Activated CD4-positive, alpha-beta T cell treated with anti-CD3 and anti-CD28 coated beads for 24 hours (primary cell): ENCODE measurements around the gene HSD17B2.

ENCODE experiments used
- DNase-seq, 2 donors: peaks; one replicate each; pipeline ENCODE4 v3.0.0-alpha.2; 2020; ENCODE audit warnings: low read depth in 2 of 2

The HSD17B2 gene

GRCh38 chr16:82047787-82048186 is 12.7 kb downstream of the HSD17B2 start:
- no peak for DNase-seq

- DNase-seq, result no peak
These were observed 14.4 kb downstream of the HSD17B2 start for GRCh38 chr16:82049484-82049883.

GRCh38 chr16:82050506-82050905 is 15.5 kb downstream of the HSD17B2 start:
- no peak for DNase-seq

- DNase-seq, result no peak
These were observed 15.9 kb downstream of the HSD17B2 start for GRCh38 chr16:82050909-82051357.

DNA sequence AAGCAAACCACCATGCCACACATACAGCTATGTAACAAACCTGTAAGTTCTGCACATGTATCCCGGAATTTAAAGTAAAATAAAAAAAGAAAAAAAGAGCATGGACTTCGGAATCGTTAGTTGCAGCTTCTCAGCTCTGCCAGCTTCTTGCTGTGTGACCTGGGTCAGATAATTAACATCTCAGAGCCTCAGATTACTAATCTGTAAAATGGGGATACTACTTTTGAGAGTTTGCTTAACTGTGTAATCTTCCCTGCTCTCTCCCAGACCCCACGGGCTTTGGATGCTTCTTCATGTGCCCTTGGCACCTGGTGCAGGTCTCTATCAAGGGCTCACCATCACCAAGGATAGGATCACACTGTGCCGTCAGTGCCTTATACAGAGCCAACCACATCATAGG is 16.6 kb downstream of the HSD17B2 start:
- DNase-seq, result no peak

GRCh38 chr16:82055117-82055516 is 20.1 kb downstream of the HSD17B2 start:
- DNase-seq, result no peak

GRCh38 chr16:82055728-82056549 is 20.9 kb downstream of the HSD17B2 start:
- no peak for DNase-seq

- DNase-seq, result no peak
These were observed 21.5 kb downstream of the HSD17B2 start for GRCh38 chr16:82056550-82056896.

GRCh38 chr16:82059161-82059982 is 24.3 kb downstream of the HSD17B2 start:
- no peak for DNase-seq

DNA sequence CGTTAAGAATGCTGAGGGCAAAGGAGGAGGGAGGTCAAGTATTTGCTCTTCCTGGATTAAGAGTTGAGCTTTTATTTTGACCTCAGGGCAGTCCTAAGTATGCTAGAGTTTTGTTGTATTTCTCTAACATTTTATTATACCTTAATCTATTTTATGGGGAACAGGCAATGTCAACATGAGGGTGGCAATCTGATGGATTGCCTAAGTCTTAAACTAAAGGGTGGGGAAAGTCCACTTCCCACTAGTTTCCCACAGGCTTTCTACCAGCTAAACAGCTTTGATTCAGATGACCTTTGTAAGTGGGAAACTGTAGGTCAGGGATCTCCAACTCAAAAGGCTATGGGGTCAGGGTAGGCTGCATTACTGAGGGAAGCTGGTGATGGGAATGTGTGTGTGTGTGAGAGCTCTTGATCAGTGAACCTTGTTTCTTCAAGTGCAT is 24.9 kb downstream of the HSD17B2 start:
- no peak for DNase-seq

DNA sequence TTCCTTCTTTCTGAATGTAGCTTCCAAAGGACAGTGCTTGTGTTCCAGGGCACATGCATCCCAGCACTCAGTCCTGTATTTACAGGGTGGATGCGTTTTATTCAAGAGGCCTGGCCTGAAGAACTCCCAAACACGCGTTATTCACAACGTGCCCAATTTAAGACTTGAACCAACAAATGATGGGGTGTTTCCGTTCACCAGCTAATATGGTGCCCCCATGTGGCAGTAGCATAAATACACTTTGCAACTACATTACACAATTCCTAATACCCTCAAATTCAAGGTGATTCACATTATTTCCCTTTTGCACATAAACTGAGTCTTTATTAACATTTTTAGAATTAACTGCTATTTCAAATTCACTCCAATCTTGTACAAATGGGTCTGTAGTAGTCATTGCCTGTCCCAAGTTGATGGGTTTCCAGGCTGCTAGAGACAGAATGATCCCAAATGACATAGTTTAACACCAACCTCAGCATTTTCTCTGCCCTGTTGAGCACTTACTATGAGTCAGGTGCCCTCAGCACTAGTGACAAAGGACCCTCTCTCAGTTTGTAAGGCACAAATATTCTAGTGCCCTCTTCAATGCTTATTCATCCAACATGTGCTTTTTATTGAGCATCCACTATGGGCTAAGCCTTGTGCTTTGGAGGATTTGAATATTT is 26.9 kb downstream of the HSD17B2 start:
- DNase-seq, result no peak

DNA sequence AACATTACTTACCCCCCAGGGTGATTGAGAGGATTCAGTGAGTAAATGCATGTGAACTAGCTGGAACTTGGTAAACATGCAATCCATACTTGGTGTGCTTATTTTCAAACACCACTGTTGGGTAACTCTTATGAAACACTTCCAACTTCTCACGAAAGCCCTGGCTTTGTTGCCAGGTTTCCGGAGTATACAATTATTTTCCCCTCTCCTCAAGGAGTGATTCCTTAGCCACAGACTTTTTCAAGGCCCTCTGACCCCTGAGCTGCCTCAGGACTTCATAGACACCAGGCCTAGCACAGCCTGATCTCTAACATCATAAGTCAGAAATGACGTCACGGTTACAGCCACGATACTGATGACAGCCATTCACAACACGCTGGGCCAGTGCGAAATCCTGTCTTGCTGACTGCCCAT is 27.6 kb downstream of the HSD17B2 start:
- DNase-seq, result no peak

DNA sequence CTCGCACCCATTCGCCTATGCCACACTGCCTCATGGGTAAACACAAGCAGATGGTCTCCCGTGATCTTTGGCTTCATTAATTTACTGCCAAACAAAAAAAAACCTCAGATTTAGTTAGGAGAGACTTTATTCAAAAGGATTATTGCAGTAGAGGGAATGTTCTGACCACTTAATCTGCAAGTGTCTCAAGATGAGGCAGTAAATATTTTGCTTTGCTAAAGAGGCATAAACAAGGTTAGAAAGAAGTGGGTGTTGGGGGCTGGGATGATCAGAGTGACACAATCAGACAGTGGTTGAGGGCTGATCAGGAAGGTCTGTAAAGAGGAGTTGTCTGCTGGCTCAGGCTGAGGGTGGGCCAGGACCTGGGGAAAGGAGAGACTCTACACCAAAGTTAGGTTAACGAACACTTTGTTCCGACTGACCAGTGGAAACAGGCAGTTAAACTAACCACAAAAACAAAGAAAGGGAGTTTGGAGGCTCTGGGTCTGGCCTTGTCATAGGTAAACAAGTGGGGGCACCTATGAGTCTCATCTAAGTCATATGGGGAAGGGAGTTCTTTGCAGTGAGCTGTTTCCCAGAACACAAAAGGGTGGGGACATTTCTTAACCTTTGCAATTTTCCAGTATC is 28.5 kb downstream of the HSD17B2 start:
- no peak for DNase-seq

DNA sequence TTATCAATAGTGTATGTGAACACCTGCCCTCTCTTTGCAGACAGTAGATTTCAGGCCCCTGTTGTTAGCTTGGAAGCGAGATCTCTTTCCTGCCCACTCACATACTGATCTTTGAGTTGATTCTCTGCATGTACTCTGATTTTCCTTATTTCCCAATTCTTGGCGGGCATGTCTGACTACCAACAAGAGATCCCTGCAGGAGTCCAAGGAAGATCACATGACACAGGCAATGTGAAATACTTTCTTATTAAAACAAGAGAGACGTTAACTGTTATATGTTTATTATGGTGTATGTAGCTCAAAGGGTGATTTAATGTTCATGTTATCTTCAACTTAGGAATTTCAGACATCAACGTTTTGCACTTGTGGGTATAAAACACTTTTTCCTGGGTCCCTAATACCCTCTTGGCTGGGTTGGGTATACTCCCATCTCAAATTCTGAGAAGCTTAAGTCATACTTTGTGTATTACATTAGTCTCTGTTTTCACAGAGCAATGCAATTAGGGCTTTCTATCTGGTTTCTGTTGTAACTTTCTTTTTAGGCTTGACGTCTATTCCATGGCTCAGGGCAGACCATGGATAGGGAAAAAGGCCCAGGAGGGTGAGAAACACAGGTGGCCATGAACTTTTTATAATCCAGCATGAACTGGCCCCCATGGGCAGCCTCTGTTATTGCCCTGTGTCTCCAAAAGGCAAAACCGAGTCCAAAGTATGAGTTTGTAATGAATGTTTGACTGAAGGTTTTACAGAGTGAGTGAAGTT is 32.2 kb downstream of the HSD17B2 start:
- no peak for DNase-seq

DNA sequence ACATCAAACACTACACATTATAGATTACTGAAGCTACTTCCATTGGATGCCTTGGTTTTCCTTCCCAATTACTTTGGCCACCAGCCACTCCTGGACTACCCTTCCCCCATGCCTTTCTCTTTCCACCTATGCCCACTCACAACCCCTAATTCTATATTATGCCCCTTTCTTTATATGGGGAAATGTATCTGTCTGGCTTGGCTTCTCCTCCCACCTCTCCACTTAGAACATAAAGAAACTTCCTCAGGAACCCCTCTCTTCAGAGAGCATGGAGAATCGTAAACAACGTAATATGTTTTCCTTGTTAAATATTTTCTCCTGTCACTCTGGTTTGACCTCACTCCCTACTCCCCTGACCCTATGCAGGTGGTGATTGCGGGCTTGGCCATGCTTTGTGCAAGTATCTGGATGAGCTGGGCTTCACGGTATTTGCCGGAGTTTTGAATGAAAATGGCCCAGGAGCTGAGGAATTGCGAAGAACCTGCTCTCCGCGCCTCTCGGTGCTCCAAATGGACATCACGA is 32.8 kb downstream of the HSD17B2 start:
- no peak for DNase-seq

- DNase-seq, result no peak
These were observed 35.8 kb downstream of the HSD17B2 start for GRCh38 chr16:82070656-82071369.

DNA sequence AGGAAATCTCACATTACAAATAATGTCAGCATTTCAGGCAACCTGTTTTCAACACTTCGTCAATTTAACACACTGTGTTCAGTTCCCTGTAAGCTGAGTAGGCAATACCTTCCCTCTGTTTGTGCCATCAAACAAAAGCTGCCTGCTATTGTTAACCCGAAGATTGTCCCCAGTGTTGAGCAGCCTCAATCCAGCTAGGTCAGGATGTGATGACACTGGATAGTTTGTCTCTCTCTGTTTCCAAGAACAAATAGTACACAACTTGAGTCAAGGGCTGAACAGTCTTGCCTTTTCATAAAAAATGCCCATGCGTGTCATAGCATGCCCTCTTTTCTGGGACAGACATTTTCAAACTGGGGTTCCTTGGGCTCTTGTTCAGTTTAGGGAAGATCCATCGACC is 36.4 kb downstream of the HSD17B2 start:
- DNase-seq, result no peak

DNA sequence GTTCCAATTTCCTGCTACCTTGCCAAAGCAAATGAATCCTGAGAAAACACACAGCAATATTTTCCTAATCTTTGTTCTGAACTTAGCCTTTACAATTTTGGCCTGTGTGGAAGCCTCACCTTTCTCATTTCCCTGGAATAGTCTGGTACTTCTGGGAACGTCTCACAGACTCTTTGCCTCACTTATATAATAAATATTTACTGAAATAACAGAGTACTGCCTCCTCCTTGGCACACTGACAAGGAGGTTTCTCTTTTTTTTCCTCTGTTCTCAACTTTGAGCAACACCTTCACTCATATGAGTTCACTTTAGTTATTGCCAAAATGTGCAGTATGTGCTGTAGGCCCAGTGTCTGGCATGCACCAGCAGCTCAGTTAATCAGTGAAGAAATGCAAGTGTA is 37.3 kb downstream of the HSD17B2 start:
- DNase-seq, result no peak

DNA sequence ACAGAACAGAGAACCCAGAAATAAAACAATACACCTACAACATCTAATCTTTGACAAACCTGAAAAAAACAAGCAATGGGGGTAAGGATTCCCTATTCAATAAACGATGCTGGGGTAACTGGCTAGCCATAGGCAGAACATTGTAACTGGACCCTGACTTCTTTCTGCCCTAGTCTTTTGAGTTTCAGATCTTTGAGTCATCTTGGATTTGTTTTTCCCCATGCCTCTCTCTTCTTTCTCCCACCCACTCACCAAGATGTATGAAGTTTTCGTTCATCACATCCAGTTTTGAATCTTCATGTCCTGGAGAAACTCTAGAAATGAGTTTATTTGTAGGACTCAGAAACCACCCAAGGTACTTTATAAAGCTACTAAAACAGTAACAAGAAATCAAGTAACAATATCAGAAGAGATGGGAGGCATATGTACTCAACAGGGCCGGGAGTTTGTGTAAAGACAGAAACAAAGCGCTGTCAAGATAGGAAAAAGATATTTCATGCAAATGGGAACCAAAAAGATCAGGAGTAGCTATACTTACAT is 39.0 kb downstream of the HSD17B2 start:
- no peak for DNase-seq

DNA sequence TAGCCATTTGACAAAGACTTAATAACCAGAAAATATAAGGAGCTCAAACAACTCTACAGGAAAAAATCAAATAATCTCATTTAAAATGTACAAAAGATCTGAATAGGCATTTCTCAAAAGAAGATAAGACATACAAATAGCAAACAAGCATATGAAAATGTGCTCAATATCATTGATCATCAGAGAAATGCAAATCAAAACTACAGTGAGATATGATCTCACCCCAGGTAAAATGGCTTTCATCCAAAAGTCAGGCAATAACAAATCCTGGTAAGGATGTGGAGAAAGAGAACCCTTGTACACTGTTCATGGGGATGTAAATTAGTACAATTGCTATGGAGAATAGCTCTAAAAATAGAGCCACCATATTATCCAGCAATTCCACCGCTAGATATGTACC is 43.1 kb downstream of the HSD17B2 start:
- no peak for DNase-seq
